Activated CD4-positive, alpha-beta T cell treated with anti-CD3 and anti-CD28 coated beads for 36 hours (primary cell): ENCODE measurements around the gene JAKMIP2. TPM values are rescaled to one million over a fixed set of nuclear protein-coding genes. Genes with fewer than 3 reads are reported as not detected.
A peak's percentile ranks its signal among the peaks of the same experiment; 100 is the strongest.
"Not testable (repeated sequence)": the region's sequence is repeated elsewhere in the genome, so short reads cannot be mapped to it uniquely, and the experiment has no call there.

Source experiments
- ATAC-seq: fragments of 200-7000 bp; cut with Tn5 transposase; one replicate; pipeline ENCODE4 v1.10.0; 2021; ENCODE audit warnings: mild to moderate bottlenecking, moderate library complexity
- CTCF ChIA-PET: fragments of 350-600 bp; sonication (Branson Sonifier 250); formaldehyde crosslinking; loops from one replicate; lab custom pipeline; 2021; ENCODE audit warnings: antibody characterized with exemption; lab: Charles Lee
- POLR2A ChIA-PET: fragments of 350-600 bp; sonication (Branson Sonifier 250); formaldehyde crosslinking; loops from one replicate; lab custom pipeline; 2021; ENCODE audit warnings: antibody characterized with exemption, inconsistent platforms; lab: Charles Lee
- DNase-seq: peaks from one replicate; pipeline ENCODE4 v3.0.0-alpha.2; 2020
- H3K27ac Mint-ChIP-seq: one replicate; pipeline ENCODE4 v1.8.0; 2021; ENCODE audit warnings: mixed read lengths
- H3K27me3 Mint-ChIP-seq: one replicate; pipeline ENCODE4 v1.8.0; 2021; ENCODE audit warnings: mixed read lengths
- H3K36me3 Mint-ChIP-seq: one replicate; pipeline ENCODE4 v1.8.0; 2021; ENCODE audit warnings: low read depth, mixed read lengths
- H3K4me1 Mint-ChIP-seq: one replicate; pipeline ENCODE4 v1.8.0; 2021; ENCODE audit warnings: mixed read lengths
- H3K4me3 Mint-ChIP-seq: one replicate; pipeline ENCODE4 v1.8.0; 2021; ENCODE audit warnings: mild to moderate bottlenecking, moderate library complexity, mixed read lengths
- H3K9me3 Mint-ChIP-seq: one replicate; pipeline ENCODE4 v1.8.0; 2021; ENCODE audit warnings: low read depth, mixed read lengths
- intact Hi-C, 2 experiments: fragments of 100-400 bp; cut with DNase I in 1 of 2; cut with micrococcal nuclease in 1 of 2; formaldehyde crosslinking; loops; one replicate each; pipeline versions ENCODE4 v1.14.2 to v1.15.1; 2022 to 2024; cut with DNase I, micrococcal nuclease
- total RNA-seq, 2 experiments: library from RNA; stranded (reverse); gene quantifications; one replicate each; pipeline ENCODE4 v1.2.3, GENCODE V29; 2021

Gene JAKMIP2
- total RNA-seq, 2 experiments from 2014 or later, result 3.4 to 3.9 TPM

GRCh38 chr5:147813696-147814095 is 31.2 kb upstream of the JAKMIP2 start:
- no peaks in the 10 kb centered on the region for H3K4me1 Mint-ChIP-seq
- ChIA-PET CTCF (interaction anchor here (1.0 kb wide), 1 partner anchor 9 kb away, joined by 5 read pairs; no protein-coding TSS in a partner anchor), POLR2A (no interaction called here)
- H3K4me3 Mint-ChIP-seq, result no peak overlapping the region
- no peaks in the 10 kb centered on the region for H3K9me3 Mint-ChIP-seq
- no peak for ATAC-seq
- DNase-seq, result no peak
- H3K27ac Mint-ChIP-seq, result no peak overlapping the region
- intact Hi-C loops, result no loop called here
- no peaks in the 10 kb centered on the region for H3K27me3 Mint-ChIP-seq
- no peaks in the 10 kb centered on the region for H3K36me3 Mint-ChIP-seq

GRCh38 chr5:147809830-147810666 is 27.5 kb upstream of the JAKMIP2 start:
- Mint-ChIP-seq H3K27me3 (no peaks in the 10 kb centered on the region), H3K4me1 (no peaks in the 10 kb centered on the region), H3K4me3 (no peak overlapping the region), H3K27ac (no peak overlapping the region), H3K9me3 (no peaks in the 10 kb centered on the region), H3K36me3 (no peaks in the 10 kb centered on the region)
- ChIA-PET POLR2A (no interaction called here), CTCF (interaction anchor here (1.1 kb wide), 1 partner anchor 9 kb away, joined by 3 read pairs; no protein-coding TSS in a partner anchor)
- ATAC-seq, result no peak
- no peak for DNase-seq
- intact Hi-C loops, result no loop called here

- H3K4me1 Mint-ChIP-seq, result no peaks in the 10 kb centered on the region
- no peaks in the 10 kb centered on the region for H3K9me3 Mint-ChIP-seq
- ChIA-PET CTCF (interaction anchor here (0.5 to 1.6 kb wide), 3 partner anchors 18 to 335 kb away, joined by 3 to 5 read pairs (median 5); no protein-coding TSS in a partner anchor), POLR2A (no interaction called here)
- no peak overlapping the region for H3K27ac Mint-ChIP-seq
- ATAC-seq (no peak), DNase-seq (peak; percentile 10)
- peaks cover 2% of the 10 kb centered on the region for H3K27me3 Mint-ChIP-seq
- H3K4me3 Mint-ChIP-seq, result no peak overlapping the region
- intact Hi-C loops, result no loop called here
- no peaks in the 10 kb centered on the region for H3K36me3 Mint-ChIP-seq
Measured at GRCh38 chr5:147805030-147805454, 22.5 kb upstream of the JAKMIP2 start.

GRCh38 chr5:147804334-147804733 is 21.8 kb upstream of the JAKMIP2 start:
- CTCF ChIA-PET, result interaction anchor here (0.5 to 0.6 kb wide), 2 partner anchors 44 to 187 kb away, joined by 3 read pairs; no protein-coding TSS in a partner anchor
- intact Hi-C loops, result no loop called here
- ATAC-seq (no peak), DNase-seq (no peak)
- Mint-ChIP-seq H3K4me3 (no peak overlapping the region), H3K9me3 (no peaks in the 10 kb centered on the region), H3K27me3 (peaks cover 2% of the 10 kb centered on the region), H3K36me3 (no peaks in the 10 kb centered on the region), H3K4me1 (no peaks in the 10 kb centered on the region), H3K27ac (no peak overlapping the region)
- POLR2A ChIA-PET, result no interaction called here

- intact Hi-C loops, result no loop called here
- Mint-ChIP-seq H3K36me3 (no peaks in the 10 kb centered on the region), H3K27ac (no peak overlapping the region), H3K9me3 (no peaks in the 10 kb centered on the region), H3K27me3 (peaks cover 2% of the 10 kb centered on the region), H3K4me1 (no peaks in the 10 kb centered on the region), H3K4me3 (no peak overlapping the region)
- POLR2A ChIA-PET, result no interaction called here
- CTCF ChIA-PET, result interaction anchor here (0.6 kb wide), 1 partner anchor 186 kb away, joined by 3 read pairs; no protein-coding TSS in a partner anchor
- ATAC-seq, result no peak
- DNase-seq, result no peak
Measured at GRCh38 chr5:147803926-147804325, 21.4 kb upstream of the JAKMIP2 start.

GRCh38 chr5:147803161-147803560 is 20.6 kb upstream of the JAKMIP2 start:
- CTCF ChIA-PET, result not testable (repeated sequence)

GRCh38 chr5:147801461-147801860 is 18.9 kb upstream of the JAKMIP2 start:
- H3K27ac Mint-ChIP-seq, result no peak overlapping the region
- CTCF ChIA-PET, result no interaction called here

More at GRCh38 chr5:147803161-147803560, 20.6 kb upstream of the JAKMIP2 start:
- intact Hi-C loops, H3K27ac Mint-ChIP-seq, DNase-seq, H3K4me1 Mint-ChIP-seq, H3K9me3 Mint-ChIP-seq, H3K27me3 Mint-ChIP-seq, ATAC-seq, POLR2A ChIA-PET, H3K36me3 Mint-ChIP-seq, H3K4me3 Mint-ChIP-seq: not testable (repeated sequence)

GRCh38 chr5:147800491-147800890 is 18.0 kb upstream of the JAKMIP2 start:
- DNase-seq, result no peak
- no peaks in the 10 kb centered on the region for H3K4me1 Mint-ChIP-seq
- ChIA-PET CTCF (no interaction called here), POLR2A (no interaction called here)
- ATAC-seq, result no peak
- H3K4me3 Mint-ChIP-seq, result no peak overlapping the region
- intact Hi-C loops, result no loop called here
- peaks cover 4% of the 10 kb centered on the region for H3K27me3 Mint-ChIP-seq
- no peaks in the 10 kb centered on the region for H3K9me3 Mint-ChIP-seq
- H3K36me3 Mint-ChIP-seq, result no peaks in the 10 kb centered on the region
- H3K27ac Mint-ChIP-seq, result no peak overlapping the region

More at GRCh38 chr5:147801461-147801860, 18.9 kb upstream of the JAKMIP2 start:
- intact Hi-C loops, result no loop called here
- H3K27me3 Mint-ChIP-seq, result peaks cover 4% of the 10 kb centered on the region
- DNase-seq, result no peak
- no peaks in the 10 kb centered on the region for H3K4me1 Mint-ChIP-seq
- no peak overlapping the region for H3K4me3 Mint-ChIP-seq
- POLR2A ChIA-PET, result no interaction called here
- no peaks in the 10 kb centered on the region for H3K9me3 Mint-ChIP-seq
- no peak for ATAC-seq
- H3K36me3 Mint-ChIP-seq, result no peaks in the 10 kb centered on the region

GRCh38 chr5:147796556-147797308 is 14.2 kb upstream of the JAKMIP2 start:
- H3K4me3 Mint-ChIP-seq, result no peak overlapping the region
- no peaks in the 10 kb centered on the region for H3K4me1 Mint-ChIP-seq
- ChIA-PET CTCF (interaction anchor here (1.0 to 1.3 kb wide), 2 partner anchors 15 to 26 kb away, joined by 3 read pairs; no protein-coding TSS in a partner anchor), POLR2A (no interaction called here)
- no peaks in the 10 kb centered on the region for H3K9me3 Mint-ChIP-seq
- DNase-seq, result no peak
- intact Hi-C loops, result no loop called here
- H3K36me3 Mint-ChIP-seq, result no peaks in the 10 kb centered on the region
- H3K27ac Mint-ChIP-seq, result no peak overlapping the region
- no peak for ATAC-seq
- peaks cover 4% of the 10 kb centered on the region for H3K27me3 Mint-ChIP-seq

GRCh38 chr5:147791181-147791580 is 8.7 kb upstream of the JAKMIP2 start:
- DNase-seq (no peak), ATAC-seq (no peak)
- intact Hi-C loops, result no loop called here
- CTCF ChIA-PET, result no interaction called here
- H3K4me1 Mint-ChIP-seq, result peaks cover 3% of the 10 kb centered on the region
- H3K9me3 Mint-ChIP-seq, result no peaks in the 10 kb centered on the region
- no peak overlapping the region for H3K4me3 Mint-ChIP-seq
- H3K36me3 Mint-ChIP-seq, result no peaks in the 10 kb centered on the region
- POLR2A ChIA-PET, result no interaction called here
- H3K27me3 Mint-ChIP-seq, result no peaks in the 10 kb centered on the region
- H3K27ac Mint-ChIP-seq, result no peak overlapping the region

GRCh38 chr5:147789820-147790219 is 7.3 kb upstream of the JAKMIP2 start:
- DNase-seq (no peak), ATAC-seq (no peak)
- H3K4me1 Mint-ChIP-seq, result peaks cover 3% of the 10 kb centered on the region
- no peak overlapping the region for H3K4me3 Mint-ChIP-seq
- ChIA-PET POLR2A (no interaction called here), CTCF (no interaction called here)
- intact Hi-C loops, result no loop called here
- H3K9me3 Mint-ChIP-seq, result no peaks in the 10 kb centered on the region
- no peak overlapping the region for H3K27ac Mint-ChIP-seq
- no peaks in the 10 kb centered on the region for H3K27me3 Mint-ChIP-seq
- no peaks in the 10 kb centered on the region for H3K36me3 Mint-ChIP-seq
